Lower leg skin (tissue), 4 donors: ENCODE results near the gene CAPNS1. TPM values are rescaled to one million over a fixed set of nuclear protein-coding genes. Genes with fewer than 3 reads are reported as not detected.

Experiments
- DNase-seq, 2 donors: peaks; one replicate each; pipeline ENCODE4 v3.0.0-alpha.2; 2019; ENCODE audit warnings: low spot score in 2 of 2
- H3K4me3 ChIP-seq: fragments of 200-600 bp; sonication (generic); 2 replicates; pipeline ENCODE4 v1.5.1; 2017; ENCODE audit warnings: mild to moderate bottlenecking, low read depth; ENCODE audit not compliant: poor library complexity, severe bottlenecking
- POLR2A ChIP-seq, 2 donors: fragments of 450-650 bp; IDR thresholded peaks; one replicate each; pipeline ENCODE4 v1.6.1; 2016 to 2017; ENCODE audit warnings: antibody characterized with exemption in 2 of 2, mild to moderate bottlenecking in 1 of 2, moderate library complexity in 1 of 2
- WGBS, 2 donors: methylation state at CpG; one replicate each; pipeline ENCODE4 v1.1.5; 2018; 5-methylcytosine and 5-hydroxymethylcytosine counted together
- intact Hi-C: fragments of 100-400 bp; cut with DNase I; formaldehyde crosslinking; loops from one replicate; pipeline ENCODE4 v1.15.0; 2023; ENCODE audit warnings: low total_unique reads
- total RNA-seq, 4 donors: library from RNA; depleted of rRNA; stranded (reverse); fragments of >200 nt; gene quantifications; one replicate each; pipeline ENCODE4 v1.1.0, GENCODE V29; 2016
- TF ChIP-seq, protein P1 (sequence below), 3 donors: fragments of 450-650 bp; IDR thresholded peaks; one replicate each; pipeline ENCODE4 v1.5.1; 2016; ENCODE audit warnings: antibody characterized with exemption in 3 of 3, mild to moderate bottlenecking in 3 of 3, moderate library complexity in 2 of 3

Gene CAPNS1
- total RNA-seq, 4 donors from 2014 or later: 33.3 to 125 (median 83.2) TPM

DNA sequence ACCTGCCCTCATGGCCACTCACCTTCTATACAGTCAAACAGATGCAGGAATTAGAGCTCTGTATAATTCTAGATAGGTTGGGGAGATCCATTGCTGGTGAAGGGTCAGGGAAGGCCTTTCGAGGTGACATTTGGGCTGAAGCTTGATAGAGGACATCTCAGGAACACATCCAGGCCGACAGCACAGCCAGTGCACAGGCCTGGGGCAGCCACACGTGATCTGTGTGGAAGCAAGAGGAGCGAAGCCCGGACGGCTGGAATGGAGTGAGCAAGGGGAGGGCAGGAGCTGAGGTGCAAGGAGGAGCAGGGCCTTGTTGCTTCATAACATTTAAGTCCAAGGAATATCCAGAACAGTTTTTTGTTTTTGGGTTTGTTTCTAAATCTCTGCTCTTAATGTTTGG, 33.4 kb upstream of the CAPNS1 start:
- no peak for TF ChIP-seq POLR2A (IDR thresholded peaks at IDR 0.05)
- TF ChIP-seq, protein P1, sequence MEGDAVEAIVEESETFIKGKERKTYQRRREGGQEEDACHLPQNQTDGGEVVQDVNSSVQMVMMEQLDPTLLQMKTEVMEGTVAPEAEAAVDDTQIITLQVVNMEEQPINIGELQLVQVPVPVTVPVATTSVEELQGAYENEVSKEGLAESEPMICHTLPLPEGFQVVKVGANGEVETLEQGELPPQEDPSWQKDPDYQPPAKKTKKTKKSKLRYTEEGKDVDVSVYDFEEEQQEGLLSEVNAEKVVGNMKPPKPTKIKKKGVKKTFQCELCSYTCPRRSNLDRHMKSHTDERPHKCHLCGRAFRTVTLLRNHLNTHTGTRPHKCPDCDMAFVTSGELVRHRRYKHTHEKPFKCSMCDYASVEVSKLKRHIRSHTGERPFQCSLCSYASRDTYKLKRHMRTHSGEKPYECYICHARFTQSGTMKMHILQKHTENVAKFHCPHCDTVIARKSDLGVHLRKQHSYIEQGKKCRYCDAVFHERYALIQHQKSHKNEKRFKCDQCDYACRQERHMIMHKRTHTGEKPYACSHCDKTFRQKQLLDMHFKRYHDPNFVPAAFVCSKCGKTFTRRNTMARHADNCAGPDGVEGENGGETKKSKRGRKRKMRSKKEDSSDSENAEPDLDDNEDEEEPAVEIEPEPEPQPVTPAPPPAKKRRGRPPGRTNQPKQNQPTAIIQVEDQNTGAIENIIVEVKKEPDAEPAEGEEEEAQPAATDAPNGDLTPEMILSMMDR (IDR thresholded peaks at IDR 0.05): no peak
- WGBS, 2 donors: 90% methylated on average over 6 of the region's 6 CpGs
- H3K4me3 ChIP-seq: no peak overlapping the region
- intact Hi-C loops: no loop called here
- no peak for DNase-seq

- WGBS, 2 donors: 94 to 95% methylated on average over 5 of the region's 5 CpGs
- no peak for TF ChIP-seq POLR2A (IDR thresholded peaks at IDR 0.05)
- TF ChIP-seq, protein P1 (IDR thresholded peaks at IDR 0.05): no peak
- intact Hi-C loops: no loop called here
- H3K4me3 ChIP-seq: no peak overlapping the region
- no peak for DNase-seq
Measured at GRCh38 chr19:36106991-36107390, 32.9 kb upstream of the CAPNS1 start.

DNA sequence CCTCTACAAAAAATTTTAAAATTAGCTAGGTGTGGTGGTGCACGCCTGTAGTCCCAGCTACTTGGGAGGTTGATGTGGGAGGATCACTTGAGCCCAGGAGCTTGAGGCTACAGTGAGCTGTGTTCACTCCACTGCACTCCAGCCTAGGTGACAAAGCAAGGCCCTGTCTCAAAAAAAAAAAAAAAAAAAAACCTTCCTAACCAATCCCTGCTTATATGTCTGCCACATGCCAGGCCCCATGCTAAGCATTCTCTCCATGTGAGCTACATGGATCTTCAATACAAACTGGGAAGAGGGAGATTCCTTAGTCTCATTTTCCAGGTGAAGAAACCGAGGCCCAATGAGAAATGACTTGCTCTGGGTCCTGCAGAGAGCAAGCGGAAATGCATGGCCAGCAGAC, 31.2 kb upstream of the CAPNS1 start:
- TF ChIP-seq, protein P1 (IDR thresholded peaks at IDR 0.05): no peak
- TF ChIP-seq POLR2A (IDR thresholded peaks at IDR 0.05): no peak
- DNase-seq: no peak
- no peak overlapping the region for H3K4me3 ChIP-seq
- intact Hi-C loops: no loop called here
- 97 to 98% methylated on average over 3 of the region's 3 CpGs for WGBS, 2 donors

DNA sequence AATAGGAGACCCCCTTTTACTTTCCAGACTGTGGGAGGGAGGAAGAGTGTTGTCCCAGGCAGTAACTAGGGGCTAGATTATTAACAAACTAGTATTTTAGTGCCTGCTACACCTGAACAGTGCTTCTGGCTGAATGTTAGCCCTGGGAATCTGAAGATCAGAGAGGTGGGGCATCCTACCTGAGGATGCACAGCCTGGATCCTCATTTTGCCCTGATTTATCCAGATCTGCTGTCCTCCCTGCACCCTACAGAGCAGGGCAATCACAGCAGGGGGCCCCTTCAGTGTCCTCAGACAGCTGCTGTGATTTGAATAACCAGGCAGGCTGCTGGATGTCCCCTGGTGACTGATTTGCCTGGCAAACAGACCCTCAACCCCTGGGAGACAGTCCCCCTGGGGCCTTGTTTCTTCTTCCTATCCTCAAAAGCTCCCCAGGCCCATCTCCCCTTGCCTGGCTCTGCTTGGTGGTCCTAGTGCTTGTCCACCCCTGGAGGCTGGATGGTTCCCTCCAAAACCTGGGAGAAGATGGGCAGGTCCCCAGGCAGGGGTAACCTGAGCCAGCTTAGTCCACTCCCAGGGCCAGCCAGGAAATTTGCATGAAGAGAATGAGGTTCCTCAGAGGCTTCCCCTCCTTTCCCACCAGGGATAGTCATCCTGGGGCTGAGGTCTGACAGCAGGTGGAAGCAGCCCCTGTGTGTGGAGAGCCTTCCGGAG, 29.2 kb upstream of the CAPNS1 start, which contains the start of gene OVOL3:
TSS of gene OVOL3 (plus strand) at position 657 of the 713 bp plus-strand sequence. CDS start 60 bp downstream, outside the sequence.
- intact Hi-C loops: no loop called here
- no peak within 1 kb of the TSS for H3K4me3 ChIP-seq
- 20% methylated on average over 1 of the region's 1 CpG; no CpG with 5 or more reads in 1 of the 2 donors for WGBS, 2 donors
- DNase-seq: no peak
- TF ChIP-seq, protein P1 (IDR thresholded peaks at IDR 0.05): no peak
- no peak for TF ChIP-seq POLR2A (IDR thresholded peaks at IDR 0.05)

GRCh38 chr19:36111200-36111539, 28.7 kb upstream of the CAPNS1 start:
- DNase-seq: no peak
- TF ChIP-seq, protein P1 (IDR thresholded peaks at IDR 0.05): no peak
- TF ChIP-seq POLR2A (IDR thresholded peaks at IDR 0.05): no peak
- intact Hi-C loops: no loop called here
- WGBS, 2 donors: 78 to 79% methylated on average over 9 to 13 of the region's 13 CpGs
- H3K4me3 ChIP-seq: no peak overlapping the region

DNA sequence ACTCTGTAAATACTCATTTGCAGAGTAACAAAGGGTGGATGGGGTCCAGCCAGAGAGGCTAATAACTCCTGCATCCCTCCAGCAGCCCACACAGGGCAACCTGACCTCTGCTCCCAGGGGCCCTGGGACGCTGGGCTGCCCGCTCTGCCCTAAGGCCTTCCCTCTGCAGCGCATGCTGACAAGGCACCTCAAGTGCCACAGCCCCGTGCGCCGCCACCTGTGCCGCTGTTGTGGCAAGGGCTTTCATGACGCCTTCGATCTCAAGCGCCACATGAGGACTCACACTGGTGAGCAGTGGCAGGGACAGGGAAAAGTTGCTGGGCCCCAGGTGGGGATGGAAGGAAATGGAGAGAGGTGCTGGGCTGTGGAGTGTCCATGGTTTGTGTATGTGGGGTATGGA, 27.2 kb upstream of the CAPNS1 start:
- 91 to 100% methylated on average over 9 to 10 of the region's 10 CpGs for WGBS, 2 donors
- intact Hi-C loops: no loop called here
- no peak overlapping the region for H3K4me3 ChIP-seq
- TF ChIP-seq, protein P1 (IDR thresholded peaks at IDR 0.05): no peak
- no peak for TF ChIP-seq POLR2A (IDR thresholded peaks at IDR 0.05)
- DNase-seq: no peak
